ENCODE results near the gene SYT3. TPM values are rescaled to one million over a fixed set of nuclear protein-coding genes. Genes with fewer than 3 reads are reported as not detected.

The SYT3 gene
- total RNA-seq, 1 experiment from 2014 or later: 1.8 TPM

DNA sequence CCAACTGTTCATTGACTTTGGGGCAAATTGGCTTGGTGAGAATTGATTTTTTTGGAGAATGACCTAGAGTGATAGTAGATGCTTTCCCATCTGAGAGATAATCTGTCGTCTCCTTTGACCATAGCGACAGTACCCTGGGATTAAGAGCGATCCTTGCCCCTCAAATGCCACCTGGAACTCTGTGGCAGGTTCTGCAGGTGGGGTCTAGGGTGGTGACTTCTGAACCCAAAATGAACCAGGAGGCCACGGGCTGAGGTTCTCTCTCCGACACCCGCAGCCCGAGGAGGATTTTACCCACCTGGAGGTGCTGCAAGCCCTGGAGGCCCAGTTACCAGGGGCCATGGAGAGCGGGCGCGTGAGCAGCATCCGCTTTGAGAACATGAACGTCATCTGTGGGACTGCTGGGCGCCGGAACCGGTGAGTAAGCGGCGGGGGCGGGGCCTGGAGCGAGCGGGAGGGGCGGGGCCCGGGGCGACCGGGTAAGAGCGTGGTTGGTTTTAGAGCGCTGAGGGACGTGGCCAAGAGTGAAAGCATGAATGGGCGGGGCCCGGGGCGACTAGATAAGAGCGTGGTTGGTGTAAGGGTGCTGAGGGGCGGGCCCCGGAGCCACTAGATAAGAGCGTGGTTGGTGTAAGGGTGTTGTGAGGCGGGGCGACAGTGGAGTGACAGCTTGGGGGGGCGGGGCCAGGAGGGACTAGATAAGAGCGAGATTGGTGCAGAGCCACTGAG, 18.2 kb upstream of the SYT3 start:
- ChIA-PET POLR2A (ENCODE audit: low non-redundant PET) (interaction anchor here (0.6 kb wide), 2 partner anchors 69 to 1046 kb away, joined by 4 to 5 read pairs; no protein-coding TSS in a partner anchor), CTCF (interaction anchor here (0.6 to 1.2 kb wide), 2 partner anchors 120 to 395 kb away, joined by 3 to 4 read pairs; no protein-coding TSS in a partner anchor)
- Histone ChIP-seq H3K27me3 (replicated peaks; ENCODE audit: insufficient read depth, low read depth, low read length, poor library complexity) (no peaks in the 10 kb centered on the region), H3K4me1 (ENCODE audit: insufficient read depth, low read length, poor library complexity, severe bottlenecking) (peaks cover 11% of the 10 kb centered on the region), H3K9me3 (ENCODE audit: low read depth, low read length, poor library complexity, severe bottlenecking) (no peaks in the 10 kb centered on the region), H3K4me3 (ENCODE audit: low read depth, low read length, poor library complexity, severe bottlenecking) (peak overlapping the region; percentile 64), H3K27ac (ENCODE audit: low read depth, low read length, poor library complexity, severe bottlenecking) (peak overlapping the region; percentile 83), H3K36me3 (ENCODE audit: insufficient read depth, low read length, poor library complexity, severe bottlenecking) (no peaks in the 10 kb centered on the region)
- intact Hi-C loops (cut with micrococcal nuclease; ENCODE audit: unreplicated experiment): no loop called here
- no TSS peak for BruUV-seq (replicated peaks)
- TF ChIP-seq, protein P1, sequence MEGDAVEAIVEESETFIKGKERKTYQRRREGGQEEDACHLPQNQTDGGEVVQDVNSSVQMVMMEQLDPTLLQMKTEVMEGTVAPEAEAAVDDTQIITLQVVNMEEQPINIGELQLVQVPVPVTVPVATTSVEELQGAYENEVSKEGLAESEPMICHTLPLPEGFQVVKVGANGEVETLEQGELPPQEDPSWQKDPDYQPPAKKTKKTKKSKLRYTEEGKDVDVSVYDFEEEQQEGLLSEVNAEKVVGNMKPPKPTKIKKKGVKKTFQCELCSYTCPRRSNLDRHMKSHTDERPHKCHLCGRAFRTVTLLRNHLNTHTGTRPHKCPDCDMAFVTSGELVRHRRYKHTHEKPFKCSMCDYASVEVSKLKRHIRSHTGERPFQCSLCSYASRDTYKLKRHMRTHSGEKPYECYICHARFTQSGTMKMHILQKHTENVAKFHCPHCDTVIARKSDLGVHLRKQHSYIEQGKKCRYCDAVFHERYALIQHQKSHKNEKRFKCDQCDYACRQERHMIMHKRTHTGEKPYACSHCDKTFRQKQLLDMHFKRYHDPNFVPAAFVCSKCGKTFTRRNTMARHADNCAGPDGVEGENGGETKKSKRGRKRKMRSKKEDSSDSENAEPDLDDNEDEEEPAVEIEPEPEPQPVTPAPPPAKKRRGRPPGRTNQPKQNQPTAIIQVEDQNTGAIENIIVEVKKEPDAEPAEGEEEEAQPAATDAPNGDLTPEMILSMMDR (conservative IDR thresholded peaks at IDR 0.05; ENCODE audit: low read depth, low read length): no peak
- TF ChIP-seq EZH2 (IDR thresholded peaks at IDR 0.05; ENCODE audit: borderline replicate concordance, low read depth, low read length, poor library complexity, severe bottlenecking): no peak
- DNase-seq (ENCODE audit: low spot score): peak; percentile 100

DNA sequence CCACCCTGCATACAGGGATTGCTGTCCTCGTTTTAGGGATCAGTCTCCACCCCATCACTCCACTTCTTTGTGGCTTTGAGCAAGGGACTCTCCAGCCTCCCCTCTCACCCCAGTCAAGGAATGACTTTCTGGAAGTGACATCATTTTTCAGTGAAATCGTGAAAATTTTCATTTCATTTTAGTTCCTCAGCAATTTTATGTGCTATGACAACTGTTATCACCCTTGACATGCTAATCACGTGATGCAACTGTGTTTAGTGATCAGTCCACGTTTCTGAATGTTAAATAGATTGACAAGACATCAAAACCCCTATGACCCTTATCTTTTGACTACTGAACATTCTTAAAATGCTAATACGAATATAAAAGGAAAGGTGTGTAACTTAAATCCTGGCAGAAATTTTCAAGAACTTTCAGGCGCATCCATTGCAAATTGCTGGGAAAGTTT, 17.6 kb upstream of the SYT3 start:
- Histone ChIP-seq H3K4me3 (ENCODE audit: low read depth, low read length, poor library complexity, severe bottlenecking) (peak overlapping the region; percentile 64), H3K9me3 (ENCODE audit: low read depth, low read length, poor library complexity, severe bottlenecking) (no peaks in the 10 kb centered on the region), H3K36me3 (ENCODE audit: insufficient read depth, low read length, poor library complexity, severe bottlenecking) (no peaks in the 10 kb centered on the region), H3K27ac (ENCODE audit: low read depth, low read length, poor library complexity, severe bottlenecking) (peak overlapping the region; percentile 83), H3K27me3 (replicated peaks; ENCODE audit: insufficient read depth, low read depth, low read length, poor library complexity) (no peaks in the 10 kb centered on the region), H3K4me1 (ENCODE audit: insufficient read depth, low read length, poor library complexity, severe bottlenecking) (peaks cover 11% of the 10 kb centered on the region)
- ChIA-PET CTCF (no interaction called here), POLR2A (ENCODE audit: low non-redundant PET) (no interaction called here)
- intact Hi-C loops (cut with micrococcal nuclease; ENCODE audit: unreplicated experiment): no loop called here
- no peak for DNase-seq (ENCODE audit: low spot score)
- TSS peak; percentile 81 for BruUV-seq (replicated peaks)
- TF ChIP-seq, protein P1 (conservative IDR thresholded peaks at IDR 0.05; ENCODE audit: low read depth, low read length): no peak
- no peak for TF ChIP-seq EZH2 (IDR thresholded peaks at IDR 0.05; ENCODE audit: borderline replicate concordance, low read depth, low read length, poor library complexity, severe bottlenecking)

- DNase-seq (ENCODE audit: low spot score): no peak
- Histone ChIP-seq H3K27ac (ENCODE audit: low read depth, low read length, poor library complexity, severe bottlenecking) (no peak overlapping the region), H3K36me3 (ENCODE audit: insufficient read depth, low read length, poor library complexity, severe bottlenecking) (no peaks in the 10 kb centered on the region), H3K4me3 (ENCODE audit: low read depth, low read length, poor library complexity, severe bottlenecking) (no peak overlapping the region), H3K4me1 (ENCODE audit: insufficient read depth, low read length, poor library complexity, severe bottlenecking) (peaks cover 11% of the 10 kb centered on the region), H3K9me3 (ENCODE audit: low read depth, low read length, poor library complexity, severe bottlenecking) (no peaks in the 10 kb centered on the region), H3K27me3 (replicated peaks; ENCODE audit: insufficient read depth, low read depth, low read length, poor library complexity) (no peaks in the 10 kb centered on the region)
- POLR2A ChIA-PET (ENCODE audit: low non-redundant PET): no interaction called here
- intact Hi-C loops (cut with micrococcal nuclease; ENCODE audit: unreplicated experiment): no loop called here
- CTCF ChIA-PET: no interaction called here
- BruUV-seq (replicated peaks): no TSS peak
- TF ChIP-seq, protein P1 (conservative IDR thresholded peaks at IDR 0.05; ENCODE audit: low read depth, low read length): no peak
- no peak for TF ChIP-seq EZH2 (IDR thresholded peaks at IDR 0.05; ENCODE audit: borderline replicate concordance, low read depth, low read length, poor library complexity, severe bottlenecking)
Observed at GRCh38 chr19:50654882-50655281, 15.2 kb upstream of the SYT3 start.
